Kidney capillary endothelial cell (primary cell): ENCODE results near the gene ERCC6.
A peak's percentile ranks its signal among the peaks of the same experiment; 100 is the strongest.

Source experiments
- DNase-seq: peaks from one replicate; pipeline ENCODE4 v3.0.0-alpha.2; 2018; ENCODE audit warnings: low spot score

ERCC6 gene

DNA sequence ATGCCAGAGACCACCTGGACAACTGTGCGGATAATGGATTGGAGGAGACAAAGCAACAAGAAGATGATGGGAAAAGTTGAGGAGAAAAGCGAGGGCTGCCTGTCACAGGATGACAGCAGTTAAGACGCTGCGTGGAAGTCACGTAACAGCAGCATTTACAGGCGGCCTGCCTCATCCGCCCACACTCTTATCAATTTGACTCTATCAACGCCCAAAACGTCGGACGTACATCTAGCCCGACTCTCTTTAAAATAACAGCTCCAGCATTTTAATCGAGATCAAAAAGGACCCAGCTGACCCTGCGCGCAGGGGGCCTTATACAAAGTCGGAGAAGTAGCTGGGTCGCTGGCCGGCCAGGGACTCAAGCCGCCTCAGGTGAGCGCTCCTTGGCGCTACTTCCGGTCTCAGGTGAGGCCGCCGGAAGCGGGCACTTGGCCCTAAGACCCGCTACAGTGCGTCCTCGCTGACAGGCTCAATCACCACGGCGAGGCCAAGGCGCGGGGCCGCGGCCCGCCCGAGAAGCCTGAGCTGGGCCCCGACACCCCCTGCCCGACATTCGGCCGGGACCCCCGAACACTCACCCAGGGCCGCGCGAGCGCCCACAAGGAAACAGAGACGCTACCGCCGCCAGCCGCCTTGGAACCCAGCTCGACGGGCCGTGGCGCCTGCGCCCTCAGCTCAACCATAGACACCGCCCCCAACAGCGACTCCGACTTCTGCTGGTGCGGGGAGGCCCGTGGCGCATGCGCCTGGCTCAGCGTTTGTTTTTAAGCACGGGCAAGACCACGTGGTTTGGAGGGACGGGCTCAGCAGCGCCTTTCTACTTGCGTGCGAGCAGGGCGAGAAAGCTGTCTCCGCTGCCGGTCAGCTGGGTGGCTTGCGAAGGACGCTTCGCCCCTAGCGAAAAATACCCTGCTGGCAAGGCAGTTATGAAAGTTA lies at the start of gene ERCC6:
Gene ERCC6, minus strand, starts transcription at position 741 of the 939 bp plus-strand sequence.
- peak; percentile 94 for DNase-seq

DNA sequence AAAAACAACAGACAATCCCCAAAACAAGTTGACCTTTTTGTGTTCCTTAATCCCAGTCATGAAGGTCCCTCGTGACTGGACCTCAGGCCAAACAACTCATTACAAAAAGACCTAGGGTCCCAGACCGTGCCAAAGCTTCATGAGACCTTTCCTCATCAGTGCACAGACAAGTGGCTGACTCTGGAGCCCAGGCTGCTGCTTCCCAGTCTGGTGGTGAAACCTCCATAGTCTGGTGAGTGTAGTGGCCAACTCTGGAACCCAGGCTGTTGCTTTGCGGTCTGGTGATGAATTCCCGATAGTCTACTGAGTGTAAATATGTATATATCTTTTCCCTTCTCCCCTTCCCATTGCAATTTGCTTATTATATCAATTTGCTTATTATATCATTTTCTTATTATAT lies 49.1 kb upstream of the ERCC6 start:
- DNase-seq, result no peak

DNA sequence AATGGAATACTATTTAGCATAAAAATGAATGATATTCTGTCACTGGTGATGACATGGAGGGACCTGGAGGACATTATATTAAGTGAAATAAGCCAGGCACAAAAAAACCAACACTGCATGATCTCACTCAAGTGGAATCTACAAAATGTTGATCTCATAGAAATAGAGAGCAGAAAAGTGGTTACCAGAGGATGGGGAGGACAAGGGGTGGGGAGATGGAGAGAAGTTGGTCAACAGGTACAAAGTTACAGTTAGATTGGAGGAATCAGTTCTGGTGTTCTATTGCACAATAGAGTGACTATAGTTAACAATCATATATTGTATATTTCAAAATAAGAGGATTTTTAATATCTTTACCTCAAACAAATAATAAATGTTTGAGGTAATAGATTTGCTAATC lies 46.5 kb upstream of the ERCC6 start:
- no peak for DNase-seq

DNA sequence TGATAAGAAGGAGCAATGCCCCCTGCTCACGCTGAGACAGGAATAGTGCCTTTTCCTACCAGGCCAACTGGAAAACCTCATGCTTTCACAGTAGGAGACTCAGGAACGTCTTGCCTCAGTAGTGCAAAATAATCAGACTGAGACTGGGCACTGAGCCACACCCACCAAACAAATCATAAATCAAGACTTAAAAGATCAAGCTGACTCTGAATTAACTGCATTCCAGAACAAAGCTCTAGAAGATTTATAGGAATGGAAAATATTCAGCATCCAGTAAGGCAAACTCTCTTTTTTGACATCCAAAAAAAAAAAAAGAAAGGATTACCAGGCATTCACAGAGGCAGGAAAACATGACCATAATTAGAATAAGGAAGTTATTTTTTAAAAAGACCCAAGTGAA lies 40.7 kb upstream of the ERCC6 start:
- DNase-seq, result no peak

DNA sequence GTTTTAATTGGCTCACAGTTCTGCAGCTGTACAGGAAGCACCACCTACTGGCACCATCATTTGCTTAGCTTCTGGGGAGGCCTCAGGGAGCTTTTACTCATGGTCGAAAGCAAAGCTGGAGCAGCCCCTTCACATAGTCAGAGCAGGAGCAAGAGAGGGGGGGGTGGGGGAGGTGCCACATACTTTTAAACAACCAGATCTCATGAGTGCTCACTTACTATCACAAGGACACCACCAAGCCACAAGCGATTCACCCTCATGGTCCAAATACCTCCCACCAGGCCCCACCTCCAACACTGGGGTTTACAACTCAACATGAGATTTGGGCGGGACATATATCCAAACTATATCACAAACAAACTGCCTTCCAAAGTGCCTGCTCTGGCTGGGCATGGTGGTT lies 39.5 kb upstream of the ERCC6 start:
- DNase-seq, result no peak

DNA sequence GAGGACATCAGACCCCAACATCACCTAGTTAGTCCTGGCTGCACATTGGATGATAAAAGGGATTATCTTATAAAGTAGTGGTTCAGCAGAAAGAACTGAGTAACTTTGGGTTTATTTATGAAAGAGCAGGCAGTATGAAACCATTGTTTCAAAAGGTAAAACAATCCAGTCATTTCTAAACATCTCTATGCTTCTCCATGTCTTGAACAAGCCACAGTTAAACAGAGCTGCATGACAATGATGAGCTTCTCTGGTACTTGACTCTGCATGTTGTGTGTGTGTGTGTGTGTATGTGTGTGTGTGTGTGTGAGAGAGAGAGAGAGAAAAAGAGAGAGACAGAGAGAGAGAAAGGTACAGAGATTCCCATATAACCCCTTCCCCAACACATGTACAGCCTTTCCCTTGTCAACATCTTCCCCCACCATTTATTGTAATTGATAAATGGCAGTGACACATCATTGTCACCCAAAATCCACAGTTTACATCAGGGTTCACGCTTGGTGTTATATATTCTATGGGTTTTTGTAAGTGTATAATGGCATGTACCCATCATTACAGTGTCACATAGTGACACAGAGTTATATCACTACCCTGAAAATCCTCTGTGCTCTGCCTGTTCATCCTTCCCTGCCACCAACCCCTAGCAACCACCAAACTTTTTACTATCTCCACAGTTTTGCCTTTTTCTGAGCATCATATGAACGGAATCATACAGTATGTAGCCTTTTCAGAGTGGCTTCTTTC lies 38.4 kb upstream of the ERCC6 start:
- DNase-seq, result no peak

DNA sequence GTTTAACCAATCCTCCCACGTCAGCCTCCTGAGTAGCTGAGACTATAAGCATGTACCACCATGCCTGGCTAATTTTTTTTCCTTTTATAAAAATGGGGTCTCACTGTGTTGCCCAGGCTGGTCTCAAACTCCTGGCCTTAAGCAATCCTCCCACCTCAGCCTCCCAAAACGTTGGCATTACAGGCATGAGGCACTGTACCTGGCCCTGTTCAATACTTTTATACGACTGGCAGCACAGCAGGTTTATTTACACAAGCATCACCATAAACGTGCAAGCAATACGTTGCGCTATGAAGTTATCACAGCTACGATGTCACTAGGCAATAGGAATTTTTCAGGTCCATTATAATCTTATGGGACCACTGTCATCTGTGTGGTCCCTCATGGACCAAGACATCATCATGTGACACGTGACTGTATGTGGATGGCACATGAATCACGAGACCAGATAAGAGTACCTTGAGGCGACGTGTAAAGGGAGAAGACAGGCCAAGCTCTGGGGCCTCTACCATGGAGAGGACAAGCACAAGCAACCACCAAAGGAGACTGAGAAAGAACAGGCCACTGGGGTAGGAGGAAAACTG lies 36.7 kb upstream of the ERCC6 start:
- no peak for DNase-seq

DNA sequence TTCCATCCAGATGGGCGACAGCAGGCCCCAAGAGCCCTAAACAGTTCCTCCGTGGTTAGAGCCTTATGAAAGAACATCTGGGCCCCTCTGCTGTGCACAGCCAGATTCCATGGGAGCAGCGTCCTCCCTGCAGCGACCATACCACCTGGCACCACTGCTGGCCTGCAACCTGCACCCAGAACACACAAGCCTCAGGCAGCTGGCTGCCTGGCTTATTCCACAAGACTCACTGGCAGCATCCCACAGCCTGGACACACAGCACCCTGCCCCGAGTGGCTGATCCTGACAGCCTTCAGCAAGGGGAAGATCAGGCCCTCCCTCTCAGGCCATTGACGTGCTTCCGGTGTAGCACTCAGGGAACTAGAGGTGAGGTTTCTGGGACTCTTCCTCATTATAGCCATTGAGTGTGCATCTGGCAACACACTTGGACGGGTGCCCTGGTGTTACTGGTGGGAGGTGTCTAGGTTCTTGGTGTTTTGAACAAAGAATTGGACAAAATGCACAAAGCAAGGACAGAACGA lies 33.7 kb upstream of the ERCC6 start:
- DNase-seq, result no peak

DNA sequence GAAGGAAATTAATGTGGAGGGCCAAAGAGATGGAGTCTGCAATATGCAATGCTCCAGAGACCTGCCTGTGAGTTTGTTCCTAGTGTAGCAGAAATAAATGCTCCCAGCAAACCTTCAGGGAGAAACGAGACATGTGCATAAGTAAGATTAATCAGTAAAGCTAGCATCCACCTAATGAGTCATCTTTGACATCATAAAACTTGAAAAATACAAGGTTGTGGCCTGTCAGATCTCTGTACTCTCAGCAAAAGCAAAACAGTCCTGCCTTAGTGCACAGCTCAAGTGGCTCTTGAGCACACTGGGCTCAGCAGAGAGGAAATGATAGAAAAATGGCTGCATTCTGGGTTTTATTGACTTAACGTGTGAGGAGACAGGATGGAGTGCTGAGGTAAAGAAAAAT lies 32.5 kb upstream of the ERCC6 start:
- DNase-seq, result no peak

DNA sequence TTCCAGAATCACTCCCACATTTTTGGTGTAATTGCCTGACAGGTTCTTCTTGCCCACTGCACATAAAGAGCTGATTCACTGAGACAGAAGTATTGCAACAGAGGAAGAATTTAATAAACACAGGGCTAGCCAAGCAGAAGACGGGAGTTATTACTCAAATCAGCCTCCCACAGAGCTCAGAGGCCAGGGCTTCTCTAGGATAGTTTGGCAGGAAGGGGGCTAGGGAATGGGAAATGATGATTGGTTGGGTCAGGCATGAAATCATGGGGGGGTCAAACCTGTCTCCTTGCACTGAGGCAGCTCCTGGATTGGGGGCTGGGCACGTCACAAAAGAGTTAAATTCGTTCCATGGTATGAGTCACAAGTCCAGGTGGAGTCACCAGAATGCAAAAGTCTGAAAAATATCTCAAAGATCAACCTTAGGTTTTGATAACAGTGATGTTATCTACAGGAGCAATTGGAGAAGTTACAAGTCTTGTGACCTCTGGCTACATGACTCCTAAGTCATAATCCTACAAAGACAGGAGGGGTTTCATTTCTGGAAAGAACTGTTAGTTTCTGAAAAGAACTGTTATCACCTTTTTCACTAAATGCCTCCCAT lies 30.2 kb upstream of the ERCC6 start:
- DNase-seq, result no peak

DNA sequence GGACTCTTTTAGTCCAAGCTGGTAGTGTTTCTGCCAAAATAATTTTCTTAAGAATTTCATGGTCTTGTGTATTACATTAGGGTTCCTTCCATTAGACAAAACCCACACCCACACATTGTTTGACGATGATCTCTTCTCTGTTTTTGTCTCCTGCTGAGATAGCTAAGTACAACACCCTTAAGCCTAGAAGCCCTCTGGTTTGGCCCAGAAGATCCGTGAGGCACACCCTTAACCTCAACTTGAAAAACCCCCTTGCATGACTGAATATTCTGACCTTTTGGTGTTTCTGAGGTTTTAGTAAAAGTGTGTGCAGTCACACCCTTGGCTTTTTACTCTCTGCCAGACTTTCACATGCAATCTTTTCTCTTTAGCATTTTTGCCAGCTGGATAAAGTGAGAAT lies 29.3 kb upstream of the ERCC6 start:
- no peak for DNase-seq

DNA sequence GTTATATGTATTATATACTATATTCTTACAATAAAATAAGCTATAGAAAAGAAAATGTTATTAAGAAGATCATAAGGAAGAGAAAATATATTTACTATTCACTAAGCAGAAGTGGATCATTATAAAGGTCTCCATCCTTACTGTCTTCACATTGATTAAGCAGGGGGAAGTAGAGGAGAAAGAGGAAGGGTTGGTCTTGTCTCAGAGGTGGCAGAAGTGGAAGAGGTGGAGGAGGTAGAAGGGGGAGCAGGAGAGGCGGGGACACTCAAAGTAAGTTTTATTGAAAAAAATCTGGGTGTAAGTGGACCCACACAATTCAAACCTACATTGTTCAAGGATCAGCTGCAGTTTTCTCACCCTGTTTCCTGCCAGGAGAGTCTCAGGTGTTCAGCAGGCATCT lies 28.9 kb upstream of the ERCC6 start:
- DNase-seq, result no peak

DNA sequence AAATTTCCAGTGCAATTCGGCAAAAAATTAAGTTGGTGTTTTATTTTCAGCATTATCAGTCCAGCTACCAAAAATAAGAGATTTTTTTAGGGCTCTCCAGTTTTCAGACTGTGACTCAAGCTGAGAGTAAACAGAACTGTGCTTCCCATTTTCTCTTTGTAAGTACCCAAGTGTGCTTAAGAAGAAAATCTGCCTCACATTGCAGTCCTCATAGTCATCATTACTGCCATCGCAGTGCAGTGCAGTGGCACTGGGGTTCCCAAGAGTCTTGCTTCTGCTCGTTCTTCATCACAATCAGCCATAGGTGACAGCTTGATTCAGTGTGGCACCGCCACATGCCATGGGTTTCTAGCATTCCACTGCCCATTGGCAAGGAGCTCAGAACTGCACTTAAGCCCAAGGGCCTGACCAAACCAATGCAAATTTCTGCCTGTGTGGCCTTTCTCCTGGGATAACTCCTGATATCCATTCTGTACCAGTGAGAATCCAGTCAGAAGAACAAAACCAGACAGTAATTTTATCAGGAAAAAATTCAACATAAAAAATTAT lies 25.6 kb upstream of the ERCC6 start:
- DNase-seq, result no peak

DNA sequence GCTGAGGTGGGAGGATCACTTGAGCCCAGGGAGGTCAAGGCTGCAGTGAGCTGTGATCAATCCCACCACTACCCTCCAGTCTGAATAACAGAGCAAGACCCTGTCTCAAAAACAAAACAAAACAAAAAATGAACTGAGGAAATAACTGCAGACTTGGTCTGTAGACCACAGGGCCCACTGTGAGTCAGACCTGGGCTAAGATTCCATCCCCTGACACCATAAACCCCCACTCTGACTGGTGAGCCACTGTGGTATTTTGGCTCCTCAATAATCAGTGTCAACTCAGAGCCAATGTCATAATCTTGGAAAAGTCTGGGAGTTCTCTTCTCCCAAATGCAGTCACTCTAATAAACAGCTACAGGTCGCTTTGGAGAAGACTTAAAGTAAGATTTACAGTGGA lies 24.0 kb upstream of the ERCC6 start:
- no peak for DNase-seq

DNA sequence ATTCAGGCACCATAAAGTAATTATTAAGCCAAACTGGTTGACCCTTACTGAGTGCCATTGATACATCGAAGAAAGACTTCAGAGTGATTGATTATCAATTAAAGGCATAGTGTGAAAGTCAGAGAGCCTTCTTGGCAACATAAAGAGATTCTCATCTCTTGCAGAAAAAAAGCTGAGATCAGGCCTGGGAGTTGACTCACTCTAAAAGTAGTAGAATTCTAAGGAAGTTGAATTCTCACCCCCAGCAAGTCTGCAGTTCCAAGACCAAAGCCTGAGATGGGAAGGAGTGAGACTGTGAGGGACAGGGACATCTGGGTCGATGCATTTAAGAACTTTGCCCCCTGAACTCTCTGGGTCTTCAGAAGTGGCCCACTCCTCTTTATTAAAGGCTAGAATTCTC lies 21.6 kb upstream of the ERCC6 start:
- no peak for DNase-seq

DNA sequence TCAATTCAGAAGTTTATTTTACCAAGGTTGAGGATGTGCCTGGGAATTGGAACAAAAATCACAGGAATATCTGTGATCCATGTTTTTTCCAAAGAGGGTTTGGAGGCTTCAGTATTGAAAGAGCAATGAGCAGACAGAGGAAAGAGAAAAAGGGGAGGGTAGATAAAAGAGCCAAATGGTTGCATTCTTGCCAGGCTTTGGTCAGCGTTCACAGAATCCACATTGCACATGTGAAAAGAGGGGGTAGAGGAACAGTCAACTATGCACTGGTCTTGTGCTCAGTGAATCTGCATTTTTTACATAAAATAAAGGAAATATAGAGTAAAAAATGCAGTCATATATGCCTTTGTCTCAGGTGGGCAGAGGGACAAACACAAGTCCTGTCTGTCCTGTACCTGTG lies 20.6 kb upstream of the ERCC6 start:
- no peak for DNase-seq

DNA sequence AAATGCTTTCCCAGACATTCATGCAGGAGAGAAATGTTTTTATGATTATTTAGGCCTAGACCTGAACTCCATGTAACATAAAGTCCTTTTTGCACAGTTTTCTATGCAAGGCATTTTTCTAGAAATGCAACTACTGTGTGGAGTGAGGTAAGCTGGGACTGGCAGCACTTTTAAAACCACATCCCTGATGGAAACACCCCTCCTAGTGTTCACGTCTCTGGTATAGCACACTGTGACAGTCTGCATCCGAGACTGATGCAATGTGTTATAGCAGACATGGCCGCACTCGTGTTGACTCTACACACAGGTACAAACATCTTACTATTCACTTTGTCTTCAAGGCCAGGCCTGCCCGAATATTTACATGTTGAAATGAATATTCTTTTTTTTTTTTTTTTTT lies 19.3 kb upstream of the ERCC6 start:
- DNase-seq, result no peak

DNA sequence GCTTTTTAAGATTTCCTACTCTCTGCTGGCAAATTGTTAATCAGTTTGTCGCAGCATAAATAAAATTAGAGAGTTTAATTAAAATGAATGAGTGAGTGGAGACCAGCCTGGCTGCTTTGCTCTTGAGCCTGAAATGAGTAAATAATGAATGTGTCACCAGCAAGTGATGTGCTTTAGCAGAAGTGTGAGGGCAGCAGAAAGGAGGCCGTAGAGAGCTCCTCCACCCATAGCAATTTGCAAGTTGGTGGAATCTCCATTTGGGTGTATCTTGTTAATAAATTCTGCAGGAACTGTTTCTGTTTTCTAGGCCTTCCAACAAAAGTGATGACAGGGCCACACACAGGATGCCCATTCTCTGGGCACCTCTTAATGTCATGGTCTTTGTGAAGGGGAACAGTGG lies 18.8 kb upstream of the ERCC6 start:
- no peak for DNase-seq

DNA sequence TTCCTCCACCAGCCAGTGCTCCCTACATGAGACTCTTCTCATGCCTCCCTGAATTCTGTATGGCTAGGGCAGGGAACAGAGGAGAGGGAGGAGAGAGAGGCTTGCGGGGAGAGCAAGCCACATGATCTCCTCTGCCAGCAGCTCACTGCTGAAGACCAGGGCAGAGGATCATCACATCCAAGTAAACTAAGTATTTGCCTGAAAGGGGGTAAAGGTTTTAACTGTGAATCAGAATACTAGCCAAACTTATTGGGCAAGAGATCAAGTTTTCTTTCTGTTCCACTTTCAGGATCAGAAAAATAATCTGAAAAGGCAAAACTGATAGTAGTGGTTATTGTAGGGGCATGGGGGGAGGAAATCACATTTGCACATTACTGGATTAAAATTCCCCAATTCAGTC lies 17.8 kb upstream of the ERCC6 start:
- no peak for DNase-seq

DNA sequence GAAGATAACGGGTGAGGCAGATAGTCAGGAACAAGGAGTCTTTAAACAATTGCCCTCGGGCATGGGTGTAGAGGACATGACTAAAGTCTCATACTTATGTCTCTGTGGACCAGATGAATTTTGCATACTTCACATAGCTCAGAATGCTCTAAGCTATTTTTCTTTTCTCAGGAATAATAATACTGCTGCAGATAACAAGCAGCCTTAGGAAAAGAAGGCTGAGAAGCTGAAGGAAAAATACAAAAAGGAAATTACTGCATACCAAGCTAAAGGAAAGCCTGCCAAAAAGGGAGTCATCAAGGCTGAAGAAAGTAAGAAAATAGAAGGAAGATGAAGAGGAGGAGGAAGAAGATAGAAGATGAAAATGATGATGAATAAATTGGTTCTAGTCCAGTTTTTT lies 13.4 kb upstream of the ERCC6 start:
- no peak for DNase-seq

DNA sequence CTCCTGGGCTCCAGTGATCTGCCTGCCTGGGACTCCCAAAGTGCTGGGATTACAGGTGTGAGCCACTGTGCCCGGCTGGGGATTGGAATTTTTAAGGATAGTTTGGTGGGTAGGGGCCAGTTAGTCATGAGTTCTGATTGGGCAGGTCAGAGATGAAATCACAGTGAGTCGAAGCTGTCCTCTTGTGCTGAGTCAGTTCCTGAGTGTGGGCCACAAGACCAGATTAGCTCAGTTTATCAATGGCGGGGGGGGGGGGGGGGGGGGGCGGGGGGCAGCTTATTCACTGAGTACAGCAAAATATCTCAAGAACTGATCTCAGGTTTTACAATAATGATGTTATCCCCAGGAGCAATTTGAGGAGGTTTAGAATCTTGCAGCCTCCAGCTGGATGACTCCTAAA lies 11.6 kb upstream of the ERCC6 start:
- DNase-seq, result peak; percentile 10
